Measurements from ENCODE around the gene RAP1GAP2.
"Not testable (repeated sequence)": the region's sequence is repeated elsewhere in the genome, so short reads cannot be mapped to it uniquely, and the experiment has no call there.

The RAP1GAP2 gene

DNA sequence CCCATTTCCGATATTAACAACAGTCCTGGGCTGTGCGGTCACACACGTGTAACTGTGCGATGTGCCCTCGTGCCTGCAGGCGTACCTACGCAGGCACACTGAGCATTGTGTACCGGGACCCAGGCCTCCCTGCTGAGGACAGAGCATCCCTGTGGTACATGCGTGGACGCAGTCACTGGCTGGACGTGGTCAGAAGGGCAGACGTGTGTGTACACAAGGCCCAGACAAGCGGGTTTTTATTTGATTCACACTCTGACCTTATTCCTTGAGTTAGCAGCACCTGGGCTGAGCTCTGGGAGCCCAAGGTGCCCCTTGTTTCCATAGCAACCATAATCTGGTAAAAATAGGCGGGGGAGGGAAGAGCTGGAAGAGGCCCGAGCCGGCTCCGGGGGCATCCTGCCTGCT lies 19.5 kb downstream of the RAP1GAP2 start:
- no peak for DNase-seq

DNA sequence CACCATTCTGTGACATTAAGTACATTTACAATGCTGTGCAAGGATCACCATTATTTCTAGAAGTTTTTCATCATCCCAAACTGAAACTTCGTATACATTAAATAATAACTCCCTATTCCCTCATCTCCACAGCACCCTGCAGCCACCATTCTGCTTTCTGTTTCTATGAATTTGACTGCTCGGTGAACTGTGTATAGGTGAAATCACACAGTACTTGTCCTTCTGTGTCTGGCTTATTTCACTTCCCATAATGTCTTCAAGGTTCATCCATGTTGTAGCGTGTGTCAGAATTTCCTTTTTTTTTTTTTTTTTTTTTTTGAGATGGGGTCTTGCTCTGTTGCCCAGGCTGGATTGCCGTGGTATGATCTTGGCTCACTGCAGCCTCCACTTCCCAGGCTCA lies 20.4 kb downstream of the RAP1GAP2 start:
- DNase-seq, result no peak

DNA sequence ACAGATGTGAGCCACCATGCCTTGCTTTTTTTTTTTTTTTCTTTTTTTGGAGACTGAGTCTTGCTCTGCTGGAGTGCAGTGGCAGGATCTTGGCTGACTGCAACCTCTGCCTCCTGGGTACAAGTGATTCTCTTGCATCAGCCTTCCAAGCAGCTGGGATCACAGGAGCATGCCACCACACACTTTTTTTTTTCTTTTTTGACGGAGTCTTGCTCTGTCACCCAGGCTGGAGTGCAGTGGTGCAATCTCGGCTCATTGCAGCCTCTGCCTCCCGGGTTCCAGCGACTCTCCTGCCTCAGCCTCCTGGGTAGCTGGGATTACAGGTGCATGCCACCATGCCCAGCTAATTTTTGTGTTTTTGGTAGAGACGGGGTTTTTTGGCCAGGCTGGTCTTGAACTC lies 23.1 kb downstream of the RAP1GAP2 start:
- not testable (repeated sequence) for DNase-seq

DNA sequence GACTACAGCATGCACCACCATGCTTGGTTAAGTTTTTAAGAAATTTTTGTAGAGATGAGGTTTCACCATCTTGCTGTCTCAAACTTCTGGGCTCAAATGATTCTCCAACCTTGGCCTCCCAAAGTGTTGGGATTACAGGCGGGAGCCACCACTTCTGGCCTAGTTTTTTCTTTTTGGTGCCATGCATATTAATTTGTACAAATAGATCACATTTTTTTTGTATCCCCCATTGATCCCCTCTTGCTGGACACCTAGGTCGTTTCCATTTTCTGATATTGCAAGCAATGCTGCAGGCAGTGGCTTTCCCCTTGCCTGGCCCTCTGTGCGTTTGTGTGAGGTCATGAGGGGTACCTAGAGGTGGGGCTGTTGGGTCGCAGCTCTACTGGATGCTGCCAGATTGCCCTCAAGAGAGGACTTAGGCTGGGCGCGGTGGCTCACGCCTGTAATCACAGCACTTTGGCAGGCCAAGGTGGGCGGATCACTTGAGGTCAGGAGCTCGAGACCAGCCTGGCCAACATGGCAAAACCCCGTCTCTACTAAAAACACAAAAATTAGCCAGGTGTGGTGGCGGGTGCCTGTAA lies 23.8 kb downstream of the RAP1GAP2 start:
- no peak for DNase-seq

- no peak for DNase-seq
These were observed 25.6 kb downstream of the RAP1GAP2 start for GRCh38 chr17:2821868-2822267.

- DNase-seq, result no peak
These were observed 26.1 kb downstream of the RAP1GAP2 start for GRCh38 chr17:2822358-2822757.

- DNase-seq, result no peak
These were observed 29.2 kb downstream of the RAP1GAP2 start for GRCh38 chr17:2825253-2825970.

DNA sequence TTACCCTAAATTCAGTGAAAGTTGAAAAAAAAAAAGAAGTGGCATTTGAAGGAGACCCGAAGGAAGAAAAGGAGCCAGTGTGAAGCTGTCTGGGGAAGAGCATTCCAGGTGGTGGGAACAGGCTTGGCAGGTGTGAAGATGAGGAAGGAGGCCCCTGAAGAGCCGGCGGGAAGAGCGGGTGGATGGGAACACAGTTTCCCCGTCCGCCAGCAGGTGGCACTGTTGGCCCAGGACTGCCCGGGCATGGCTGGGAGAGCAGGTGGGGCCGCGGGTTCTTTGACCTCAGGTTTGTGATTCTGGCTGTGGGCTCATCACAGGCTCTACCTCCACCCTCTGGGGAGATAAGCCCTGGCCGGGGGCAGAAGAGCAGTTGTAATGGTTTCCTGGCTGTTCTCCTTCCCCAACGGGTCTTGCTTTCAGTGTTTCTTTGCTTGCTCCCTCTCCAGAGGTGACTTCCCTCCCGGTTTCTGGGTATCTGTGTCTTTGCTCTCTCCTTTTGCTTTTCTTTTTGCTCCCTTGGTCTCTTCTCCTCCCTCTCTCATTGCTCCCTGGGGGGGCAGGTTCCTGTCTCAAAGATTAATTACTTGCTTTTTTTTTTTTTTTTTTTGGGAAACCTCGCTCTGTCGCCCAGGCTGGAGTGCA lies 32.3 kb downstream of the RAP1GAP2 start:
- peak; percentile 75 for DNase-seq

DNA sequence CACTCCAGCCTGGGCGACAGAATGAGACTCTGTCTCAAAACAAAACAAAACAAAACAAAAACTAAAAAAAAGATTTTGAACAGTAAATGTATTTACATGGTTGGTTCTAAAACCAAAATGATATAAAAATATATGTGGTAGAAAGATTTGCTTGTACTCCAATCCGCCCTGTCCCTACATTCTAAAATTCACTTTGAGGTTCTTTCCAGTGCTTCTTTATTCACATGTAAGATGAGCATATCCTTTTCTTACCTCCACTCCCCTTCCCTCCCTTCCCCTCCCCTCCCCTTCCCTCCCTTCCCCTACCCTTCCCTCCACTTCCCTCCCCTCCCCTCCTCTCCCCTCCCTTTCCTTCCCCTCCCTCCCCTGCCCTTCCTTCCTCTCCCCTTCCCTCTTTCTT lies 34.4 kb downstream of the RAP1GAP2 start:
- no peak for DNase-seq

- DNase-seq, result no peak
These were observed 39.5 kb downstream of the RAP1GAP2 start for GRCh38 chr17:2835780-2836179.

DNA sequence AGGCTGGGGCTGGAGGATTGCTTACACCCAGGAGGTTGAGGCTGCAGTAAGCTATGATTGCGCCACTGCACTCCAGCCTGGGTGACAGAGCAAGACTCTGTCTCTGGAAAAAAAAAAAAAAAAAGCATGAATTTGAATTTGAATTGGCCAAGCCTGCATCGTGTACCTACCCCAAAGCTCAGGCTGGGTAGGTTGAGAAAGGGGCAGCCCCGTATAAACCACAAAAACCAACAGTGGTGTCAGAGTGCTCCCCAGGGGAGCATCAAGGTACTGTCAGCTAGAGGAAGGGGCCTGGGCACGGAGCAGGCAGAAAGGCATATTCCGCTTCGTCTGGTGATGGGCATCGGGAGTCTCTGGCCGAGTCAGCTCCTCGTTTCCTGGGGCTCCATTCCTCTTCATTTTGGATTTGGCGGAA lies 40.9 kb downstream of the RAP1GAP2 start:
- DNase-seq, result peak; percentile 61

GRCh38 chr17:2841606-2842005 lies 45.4 kb downstream of the RAP1GAP2 start:
- no peak for DNase-seq

- no peak for DNase-seq
These were observed 46.2 kb downstream of the RAP1GAP2 start for GRCh38 chr17:2842464-2842863.

DNA sequence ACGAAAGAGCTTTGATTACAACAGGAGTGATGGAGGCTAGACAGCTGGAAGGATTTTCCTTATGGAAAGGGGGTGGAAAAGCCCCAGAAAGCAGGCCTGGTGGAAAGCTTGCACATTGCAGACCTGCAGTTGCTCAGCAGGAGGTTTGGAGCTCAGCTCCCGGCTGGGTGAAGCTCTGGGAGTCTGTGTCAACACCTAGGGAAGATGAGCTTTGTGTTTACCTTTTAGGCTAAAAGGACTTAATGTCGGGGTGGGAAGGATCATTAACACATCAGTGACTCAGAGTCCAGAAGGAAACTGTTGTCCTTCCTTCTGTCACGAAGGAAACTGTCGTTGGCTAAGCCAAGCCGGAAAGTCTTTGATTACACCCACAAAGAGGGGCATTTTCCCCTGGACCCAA lies 48.2 kb downstream of the RAP1GAP2 start:
- no peak for DNase-seq

DNA sequence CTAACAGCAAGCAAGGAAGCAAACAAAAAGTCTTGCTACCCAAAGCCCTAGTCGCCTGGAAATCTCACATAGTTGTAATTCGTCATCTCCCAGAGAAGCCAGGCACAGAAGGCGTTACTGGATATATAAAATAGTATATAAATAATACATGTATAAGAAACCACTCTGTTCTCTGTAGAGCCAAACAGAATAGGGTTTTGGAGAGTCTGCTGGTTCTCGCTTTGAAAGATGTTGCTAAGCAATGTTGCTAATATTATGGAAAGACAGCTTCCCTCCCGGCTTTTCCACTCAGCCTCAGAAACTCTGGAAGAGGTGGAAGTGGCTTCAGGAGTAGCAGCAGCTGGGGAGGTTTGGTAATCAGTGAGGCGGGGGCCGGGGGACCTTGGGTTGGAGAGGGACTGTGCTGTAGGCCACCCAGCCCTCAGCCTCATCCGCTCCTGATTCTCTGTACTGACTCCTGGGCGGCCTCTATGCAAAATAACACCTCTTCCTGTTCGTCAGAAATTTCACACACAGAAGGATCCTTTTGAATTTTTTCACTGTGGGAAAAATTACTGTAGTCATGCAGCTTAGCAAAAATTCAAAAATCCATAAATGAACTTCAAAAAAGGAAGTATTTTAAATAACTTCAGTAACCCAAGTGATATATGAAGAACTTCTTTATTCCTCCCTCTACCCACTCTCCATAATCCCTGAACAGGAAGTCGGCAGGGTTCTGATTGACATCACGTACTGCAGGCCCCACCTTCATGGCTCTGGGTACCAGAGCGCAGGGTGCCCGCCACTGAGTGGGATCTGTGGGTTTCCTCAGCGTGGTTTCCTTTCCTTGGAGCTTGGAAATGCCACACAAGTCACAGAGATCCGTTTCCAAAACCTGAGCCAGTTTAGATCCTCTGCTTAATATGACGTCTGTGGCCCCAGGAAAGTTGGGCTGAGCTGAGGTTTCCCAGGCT lies 51.4 kb downstream of the RAP1GAP2 start:
- no peak for DNase-seq

DNA sequence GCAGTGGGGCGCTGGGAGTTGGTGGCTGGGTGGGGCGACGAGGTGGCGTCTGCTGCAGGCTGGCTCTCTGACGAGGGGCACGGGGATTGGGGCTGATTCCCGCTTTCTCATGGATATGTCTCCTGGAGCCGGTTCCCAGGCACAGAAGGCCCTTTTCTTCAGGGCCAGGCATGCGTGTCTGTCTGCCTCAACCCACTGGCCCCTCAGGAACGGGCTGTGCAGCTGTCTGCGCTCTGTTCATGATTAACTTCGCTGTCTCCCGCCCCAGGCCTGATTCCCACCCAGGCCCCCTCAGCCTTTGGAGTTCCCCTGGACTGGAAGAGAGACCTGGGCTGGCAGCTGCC lies 53.1 kb downstream of the RAP1GAP2 start:
- no peak for DNase-seq

DNA sequence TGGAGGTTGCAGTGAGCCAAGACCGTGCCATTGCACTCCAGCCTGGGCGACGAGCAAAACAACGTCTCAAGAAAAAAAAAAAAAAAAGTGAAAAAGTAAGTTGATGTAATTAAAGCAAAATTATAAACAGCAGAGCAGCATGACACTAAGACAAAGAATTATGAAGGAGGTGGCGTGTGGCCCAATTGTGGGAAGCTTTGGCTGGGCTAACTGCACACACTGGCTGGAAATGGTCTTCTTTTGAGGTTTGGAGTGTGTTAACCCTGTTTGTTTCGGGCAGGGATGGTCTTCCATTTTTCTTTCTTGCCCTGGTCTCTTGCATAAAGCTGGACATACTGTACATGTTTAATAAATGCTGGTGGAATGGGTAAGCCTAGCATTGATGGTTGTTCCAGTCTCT lies 54.8 kb downstream of the RAP1GAP2 start:
- DNase-seq, result no peak

GRCh38 chr17:2851615-2852014 lies 55.4 kb downstream of the RAP1GAP2 start:
- no peak for DNase-seq

DNA sequence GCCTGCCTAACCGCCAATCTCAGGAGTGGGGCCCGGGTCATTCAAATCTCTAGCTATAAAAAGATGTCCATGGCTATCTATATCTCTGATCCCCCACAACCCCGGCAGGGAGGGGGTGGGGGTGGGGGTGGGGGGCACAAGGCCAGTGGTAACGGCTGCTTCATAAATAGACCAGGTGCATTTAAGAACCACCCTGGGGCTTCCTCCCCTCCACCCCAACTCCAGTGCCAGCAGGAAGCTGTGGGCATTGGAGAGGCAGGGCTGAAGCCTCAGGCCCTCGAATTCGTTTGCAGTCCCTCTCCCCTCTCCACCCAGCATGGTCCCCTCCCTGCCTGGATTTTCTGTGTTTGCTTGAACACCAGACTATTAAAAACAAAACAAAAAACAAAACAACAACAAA lies 56.0 kb downstream of the RAP1GAP2 start:
- DNase-seq, result no peak

DNA sequence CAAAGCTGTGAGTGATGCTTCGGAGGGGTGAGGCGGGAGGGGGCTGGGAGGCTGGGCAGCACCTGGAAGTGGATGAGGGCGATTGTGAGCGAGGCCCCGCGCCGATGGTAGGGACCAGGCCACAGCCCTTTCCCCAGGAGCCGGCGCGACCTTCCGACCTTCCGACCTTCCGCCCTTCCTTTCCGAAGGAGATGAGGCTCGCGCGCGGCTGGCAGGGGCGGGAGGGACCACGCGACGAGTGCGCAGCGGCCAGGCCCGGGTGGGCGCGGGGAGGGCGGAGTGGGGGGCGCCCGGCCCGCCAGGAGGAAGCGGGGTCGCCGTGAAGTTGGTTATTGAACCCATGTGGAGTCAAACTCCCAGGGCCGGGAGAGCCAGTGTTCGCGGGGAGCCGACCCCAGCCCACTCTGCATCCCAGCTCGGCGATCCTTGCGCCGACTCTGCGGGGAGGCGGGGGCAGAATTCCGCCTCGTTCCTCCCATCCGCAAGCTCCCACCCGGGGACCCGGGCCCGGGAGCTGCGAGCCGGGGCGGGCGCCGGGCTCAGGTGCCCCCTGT lies 56.6 kb downstream of the RAP1GAP2 start:
- DNase-seq, result no peak

- no peak for DNase-seq
These were observed 57.3 kb downstream of the RAP1GAP2 start for GRCh38 chr17:2853283-2854142.

Measured in stimulated activated CD4-positive, alpha-beta T cell treated with anti-CD3 and anti-CD28 coated beads, Interleukin-1b, Interleukin-23, amount 100 ng/mL, for 48 hours (primary cell).